GM19035 (cell line): ENCODE data around the gene PHYKPL.

Experiments used
- ATAC-seq: cut with Tn5 transposase; IDR thresholded peaks from one replicate; pipeline ENCODE4 v1.9.1; 2021; ENCODE audit not compliant: unreplicated experiment

PHYKPL gene

DNA sequence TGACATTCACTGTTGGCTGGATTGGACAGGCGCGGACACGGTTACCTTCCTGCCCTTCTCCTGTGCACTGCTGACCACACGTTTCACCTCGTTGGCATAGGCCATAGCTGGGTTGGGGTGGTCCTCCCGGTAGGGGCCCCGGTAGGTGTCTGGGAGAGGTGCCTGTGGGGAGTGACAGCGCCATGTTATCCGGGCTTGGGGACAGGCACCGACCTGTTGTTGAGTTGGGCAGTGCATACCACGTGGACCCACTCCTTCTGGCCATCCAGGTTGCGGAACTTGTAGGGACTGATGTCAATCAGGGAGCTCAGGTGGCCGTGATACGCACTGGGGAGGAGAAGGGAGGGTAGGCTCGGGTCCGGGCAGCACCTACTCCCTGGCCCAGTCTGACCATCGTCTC lies 8.2 kb downstream of the PHYKPL start:
- no peak for ATAC-seq

DNA sequence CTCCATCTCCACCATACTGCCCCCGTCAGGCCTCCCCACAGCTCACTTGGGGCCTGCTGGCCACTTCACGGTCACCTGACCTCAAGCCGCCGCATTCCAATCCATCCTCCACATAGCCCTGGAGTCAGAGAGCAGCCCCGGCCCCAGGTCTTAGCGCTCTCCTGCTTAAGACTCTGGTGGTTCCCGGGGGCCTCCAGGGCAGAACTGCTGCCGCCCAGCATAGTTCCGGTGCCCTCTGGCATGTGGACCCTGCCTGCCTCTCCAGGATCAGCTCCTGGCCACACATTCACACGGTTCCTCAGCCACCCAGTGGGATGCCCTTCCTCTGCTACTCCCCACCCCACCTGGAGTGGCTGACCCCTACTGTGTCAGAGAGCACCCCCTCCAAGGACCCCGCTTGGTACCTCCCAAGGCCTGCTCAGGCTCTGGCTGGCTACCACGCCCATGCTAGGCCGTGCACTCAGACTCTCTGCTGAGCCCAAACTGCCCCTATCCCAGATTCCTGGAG lies 8.7 kb downstream of the PHYKPL start:
- ATAC-seq: no peak

DNA sequence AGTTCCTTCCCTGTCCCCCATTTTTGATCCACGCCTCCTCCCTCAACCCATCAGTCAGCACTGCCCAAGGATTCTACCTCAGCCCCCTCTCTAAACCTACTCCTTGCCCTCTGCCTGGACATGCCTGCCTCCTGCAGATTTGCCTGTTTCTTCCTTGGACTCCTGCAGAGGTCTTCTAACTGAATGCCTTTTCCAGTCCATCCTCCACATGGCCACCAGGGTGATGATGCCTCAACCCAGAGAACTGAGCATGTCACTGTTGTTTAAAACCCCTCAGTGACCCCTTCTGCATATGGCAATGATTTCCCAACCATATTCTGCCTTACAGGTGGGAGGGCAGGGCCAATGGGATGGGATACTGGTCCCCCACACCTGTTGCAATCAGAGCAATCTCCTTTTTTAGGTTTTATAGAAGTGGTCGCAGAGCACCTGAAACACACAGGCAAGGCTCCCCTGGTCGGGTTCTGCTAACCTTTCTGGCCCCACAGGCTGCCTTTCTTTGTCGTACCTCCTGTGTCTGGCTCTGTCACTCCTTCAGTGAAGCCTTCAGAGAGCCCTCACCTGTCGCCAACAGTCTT lies 9.3 kb downstream of the PHYKPL start:
- ATAC-seq: no peak

DNA sequence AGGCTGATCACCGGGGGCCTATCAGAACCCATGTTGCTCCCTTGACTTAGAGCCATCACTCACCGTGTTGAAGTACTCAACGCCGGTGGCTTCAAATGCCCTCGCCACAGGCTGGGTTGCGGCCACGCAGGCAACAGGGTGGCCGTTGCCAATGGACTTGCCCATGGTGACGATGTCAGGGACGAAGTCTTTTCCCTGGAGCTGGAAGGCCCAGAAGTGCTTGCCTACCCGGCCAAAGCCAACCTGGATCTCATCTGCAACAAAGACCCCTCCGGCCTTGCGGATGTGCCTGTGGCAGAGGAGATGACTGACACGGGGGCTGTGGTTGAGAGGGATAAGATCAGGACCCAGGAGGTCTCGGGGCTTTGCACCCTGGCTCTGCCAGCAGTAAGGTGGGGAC lies 10.3 kb downstream of the PHYKPL start:
- ATAC-seq: no peak

DNA sequence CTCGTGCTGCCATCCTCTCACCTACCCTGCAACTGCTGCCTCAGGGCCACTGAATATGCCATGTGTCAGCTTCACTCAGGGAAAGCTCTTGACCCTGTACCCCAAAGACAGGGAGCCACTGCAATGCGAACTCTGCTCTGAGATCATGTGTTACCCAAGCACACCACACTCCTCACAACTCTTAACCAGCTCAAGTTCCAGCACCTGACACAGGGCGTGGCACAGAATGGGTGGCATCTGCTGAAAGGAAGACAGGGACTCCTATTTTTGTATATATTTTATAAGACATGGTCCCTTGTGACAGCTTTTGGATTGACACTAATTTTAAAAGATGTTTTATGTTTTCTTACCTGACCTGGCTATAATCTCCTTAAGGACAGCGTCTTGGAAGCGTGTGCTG lies 10.7 kb downstream of the PHYKPL start:
- ATAC-seq: no peak

DNA sequence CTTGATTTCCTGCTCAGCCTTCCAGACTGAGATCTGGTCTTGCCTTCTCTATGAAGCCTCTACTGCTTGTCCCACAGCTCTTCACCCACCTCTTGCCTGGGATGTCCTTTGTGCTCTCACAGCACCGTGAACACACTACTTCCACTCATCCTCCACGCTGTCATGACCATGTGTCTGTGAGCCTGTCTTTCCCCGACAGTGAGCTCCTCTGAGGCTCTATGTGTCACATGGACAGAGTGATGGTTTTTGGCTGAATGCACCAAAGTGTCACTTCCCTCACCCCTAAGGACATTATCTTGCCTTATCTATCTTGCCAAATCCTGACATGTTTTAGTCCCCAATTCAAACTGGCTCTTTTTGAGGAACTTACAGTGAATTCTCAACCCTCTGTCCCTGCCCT lies 11.3 kb downstream of the PHYKPL start:
- ATAC-seq: no peak

DNA sequence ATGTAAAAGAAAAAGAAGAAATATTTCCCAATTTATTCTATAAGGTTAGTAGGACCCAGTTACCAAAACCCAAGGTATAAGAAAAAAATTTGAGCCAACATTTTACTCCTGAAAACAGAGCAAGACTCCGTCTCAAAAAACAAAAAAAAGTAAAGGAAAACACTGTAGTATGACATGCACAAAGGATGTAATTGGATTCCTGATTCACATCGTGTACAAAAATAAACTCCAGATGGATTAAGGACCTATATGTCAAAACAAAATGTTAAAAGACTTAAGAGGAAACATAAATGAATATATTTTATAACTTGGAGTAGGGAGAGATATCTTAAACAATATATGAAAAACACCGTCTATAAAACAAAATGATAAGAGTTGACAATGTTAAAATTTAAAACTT lies 13.8 kb downstream of the PHYKPL start:
- ATAC-seq: no peak

DNA sequence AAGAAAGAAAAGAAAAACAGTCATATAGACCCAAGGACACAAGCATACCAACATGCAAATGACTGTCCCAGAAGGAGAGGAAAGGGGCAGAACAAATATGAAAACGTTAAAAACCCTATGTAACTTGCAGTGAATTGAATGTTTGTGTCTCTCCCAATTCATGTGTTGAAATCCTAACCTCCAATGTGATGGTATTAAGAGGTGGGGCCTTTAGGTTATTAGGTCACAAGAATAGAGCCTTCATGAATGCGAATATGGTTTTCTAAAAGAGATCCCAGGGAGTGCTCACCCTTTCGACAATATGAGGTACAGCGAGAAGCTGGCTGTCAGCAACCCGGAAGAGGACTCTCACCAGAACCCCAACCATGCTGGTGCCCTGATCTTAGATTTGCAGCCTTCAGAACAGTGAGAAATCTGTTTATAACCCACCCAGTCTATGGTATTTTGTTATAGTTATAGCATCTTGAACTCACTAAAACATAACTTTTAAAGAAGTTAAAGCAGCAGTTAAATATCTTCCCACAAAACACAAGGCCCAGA lies 14.3 kb downstream of the PHYKPL start:
- no peak for ATAC-seq

DNA sequence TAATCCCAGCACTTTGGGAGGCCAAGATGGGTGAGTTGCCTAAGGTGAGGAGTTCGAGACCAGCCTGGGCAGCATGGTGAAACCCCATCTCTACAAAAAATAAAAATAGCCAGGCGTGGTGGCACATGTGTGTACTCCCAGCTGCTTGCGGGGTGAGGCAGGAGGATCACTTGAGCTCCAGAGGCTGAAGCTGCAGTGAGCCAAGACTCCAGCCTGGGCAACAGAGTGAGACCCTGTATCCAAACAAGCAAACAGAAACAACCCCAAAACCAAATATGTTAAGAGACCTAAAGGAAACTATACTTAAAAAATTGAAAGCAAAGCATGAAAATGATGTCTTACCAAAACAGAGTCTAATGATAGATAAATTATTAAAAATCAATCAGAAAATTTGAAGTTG lies 15.8 kb downstream of the PHYKPL start:
- no peak for ATAC-seq

DNA sequence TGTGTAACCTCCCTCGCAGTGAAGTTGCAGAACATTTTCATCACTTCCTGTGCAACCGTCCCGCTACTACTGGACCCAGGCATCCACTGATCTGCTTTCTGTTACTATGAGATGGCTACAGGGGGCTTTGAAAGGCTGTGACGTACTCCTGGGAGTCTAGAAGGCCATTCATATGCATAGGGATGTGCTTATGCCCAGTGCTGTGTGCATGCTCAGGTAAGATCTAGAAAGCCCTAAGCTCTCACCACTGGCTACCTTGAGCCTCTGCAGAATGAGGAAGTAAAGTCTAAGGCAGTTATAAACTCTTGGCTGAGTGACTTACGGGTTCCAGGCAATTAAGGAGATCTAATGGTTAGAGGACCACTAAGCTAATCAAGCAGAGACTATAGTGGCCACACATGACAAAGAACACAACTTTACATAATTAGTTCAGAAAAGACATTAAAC lies 16.5 kb downstream of the PHYKPL start:
- ATAC-seq: no peak

DNA sequence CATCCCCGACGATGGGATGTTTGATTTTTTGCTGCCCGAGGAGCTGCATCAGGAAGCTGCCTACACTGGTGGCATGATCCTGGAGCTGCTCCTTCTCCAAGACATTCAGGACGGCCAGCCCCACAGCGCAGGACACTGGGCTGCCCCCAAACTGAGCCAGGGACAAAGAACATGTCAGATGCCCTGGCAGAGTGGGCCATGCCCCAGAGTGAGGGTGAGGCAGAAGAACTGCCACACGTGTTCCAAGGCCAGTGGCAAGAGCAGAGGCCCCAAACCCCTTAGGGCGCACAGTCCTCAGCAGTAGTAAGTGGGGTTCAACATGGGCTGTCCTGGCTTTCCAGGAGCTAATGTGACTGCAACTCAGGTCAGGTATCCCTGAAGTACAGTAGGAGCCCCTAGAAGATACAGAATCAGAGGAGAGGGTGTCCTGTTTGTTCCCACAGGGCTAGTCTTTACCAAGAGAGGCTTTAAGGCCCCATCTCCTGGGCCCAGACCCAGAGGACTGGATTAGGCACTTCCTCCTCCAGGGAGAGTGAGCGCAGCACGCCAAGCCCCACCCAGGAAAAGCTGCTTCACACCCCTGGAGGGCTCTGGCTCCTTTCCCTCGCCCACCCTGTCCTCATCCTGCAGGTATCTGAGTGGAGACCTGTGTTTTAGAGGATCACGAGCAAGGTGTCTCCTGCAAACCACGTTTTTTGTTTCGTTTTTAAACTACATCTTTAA lies 17.2 kb downstream of the PHYKPL start:
- no peak for ATAC-seq

DNA sequence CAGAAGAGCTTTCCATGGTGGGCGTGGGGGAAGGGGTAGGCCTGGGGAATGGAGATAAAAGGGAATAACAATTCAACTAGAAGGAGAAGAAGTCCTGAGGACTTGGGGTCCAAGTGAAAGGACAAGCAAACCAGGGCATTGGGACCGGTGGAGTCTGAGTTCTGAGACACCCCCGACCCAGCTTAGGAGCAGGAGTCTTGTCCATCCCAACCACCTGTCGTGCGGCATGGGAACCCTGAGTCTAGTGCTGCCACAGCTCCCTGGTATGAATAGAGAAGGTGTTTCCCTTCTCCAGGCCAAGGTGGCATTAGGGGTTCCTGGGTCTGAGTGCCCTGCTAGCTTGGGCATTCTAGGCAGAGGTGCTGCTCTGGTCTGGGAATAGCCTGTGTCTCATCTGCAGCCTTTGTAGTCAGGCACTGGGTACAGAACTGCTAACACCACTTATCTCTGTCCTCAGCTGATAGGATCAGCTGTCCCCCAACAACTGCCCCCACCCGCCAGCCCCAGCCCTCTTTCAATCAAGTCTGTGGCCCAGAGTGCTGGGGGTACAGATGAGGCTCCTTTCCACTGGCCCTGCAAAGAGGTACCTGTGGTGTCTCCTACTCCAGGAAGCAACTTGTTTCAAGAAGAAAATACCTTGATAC lies 18.3 kb downstream of the PHYKPL start:
- ATAC-seq: no peak

DNA sequence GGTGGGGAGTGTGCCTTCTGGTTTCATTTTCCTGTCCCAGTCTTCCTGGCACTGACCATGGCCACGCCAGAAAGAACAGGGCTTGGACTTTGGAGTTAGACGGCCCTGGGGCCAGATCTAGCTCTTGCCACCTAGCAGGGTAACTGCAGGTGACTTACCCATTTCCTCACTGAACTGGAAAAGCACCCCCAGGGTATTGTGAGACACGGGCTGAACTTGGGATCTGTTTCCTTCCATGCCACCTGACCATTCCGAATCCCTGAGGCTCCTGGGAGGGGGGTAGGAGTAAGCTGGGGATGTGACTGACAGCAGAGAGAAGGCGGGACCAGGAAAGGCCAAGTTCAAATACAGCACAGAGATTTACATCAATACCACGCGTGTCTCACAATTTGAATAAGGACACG lies 18.9 kb downstream of the PHYKPL start:
- ATAC-seq: no peak

DNA sequence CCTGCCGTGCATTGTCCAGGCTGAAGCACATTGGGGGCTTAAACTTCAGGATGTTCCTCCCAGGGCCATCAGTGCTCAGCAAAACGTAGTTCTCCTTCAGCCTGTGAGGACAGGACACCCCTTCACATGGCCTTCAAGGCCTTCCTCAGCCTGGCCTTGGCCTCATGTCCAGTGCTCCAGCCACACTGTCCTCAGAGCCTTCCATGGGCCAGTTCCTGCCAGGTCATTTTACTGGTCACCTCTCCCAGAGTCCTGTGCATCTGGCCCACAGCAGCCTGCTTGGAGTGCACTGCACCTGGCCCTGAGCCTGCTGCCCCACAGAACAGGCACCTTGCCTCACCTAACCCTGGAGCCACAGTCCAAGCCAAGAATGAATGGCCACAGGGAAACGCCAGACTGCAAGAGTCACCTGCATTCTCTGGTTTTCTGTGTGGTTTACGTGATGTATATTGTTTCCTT lies 19.6 kb downstream of the PHYKPL start:
- ATAC-seq: no peak

DNA sequence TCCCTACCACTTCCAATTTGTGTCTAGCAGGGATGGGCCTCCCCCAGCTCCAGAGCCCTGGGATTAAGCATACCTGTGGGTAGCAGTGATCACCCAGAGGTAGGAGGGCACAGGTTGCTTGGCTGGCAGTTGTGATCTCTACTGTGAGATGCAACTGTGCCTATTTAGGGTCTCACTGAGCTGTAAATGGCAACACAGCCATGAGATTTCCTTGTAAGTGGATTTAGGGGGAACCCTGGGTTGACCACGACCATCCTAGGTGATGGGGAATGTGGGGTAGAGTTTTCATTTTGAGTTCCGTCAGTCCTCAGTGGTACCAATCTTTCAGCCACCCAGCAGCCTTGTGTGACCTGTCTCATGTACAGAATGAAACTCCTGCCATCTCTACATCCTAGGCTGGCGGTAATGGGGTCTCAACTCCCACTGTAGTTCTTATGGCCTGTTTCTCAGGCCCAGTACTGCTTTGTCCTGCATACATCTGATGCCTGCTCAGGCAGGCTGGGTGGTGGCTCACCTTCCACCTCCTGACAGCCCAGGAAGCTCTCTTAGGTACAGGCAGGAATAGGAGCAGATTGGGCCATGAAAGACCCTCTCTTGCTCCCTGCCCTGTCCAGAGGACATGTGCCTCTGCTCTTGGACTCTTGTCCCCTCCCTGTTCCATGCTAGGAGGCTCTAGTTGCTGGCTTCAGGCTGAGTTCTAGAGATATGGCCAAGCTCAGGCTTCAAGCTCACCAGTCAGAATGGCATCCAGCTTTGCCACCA lies 20.2 kb downstream of the PHYKPL start:
- ATAC-seq: no peak

DNA sequence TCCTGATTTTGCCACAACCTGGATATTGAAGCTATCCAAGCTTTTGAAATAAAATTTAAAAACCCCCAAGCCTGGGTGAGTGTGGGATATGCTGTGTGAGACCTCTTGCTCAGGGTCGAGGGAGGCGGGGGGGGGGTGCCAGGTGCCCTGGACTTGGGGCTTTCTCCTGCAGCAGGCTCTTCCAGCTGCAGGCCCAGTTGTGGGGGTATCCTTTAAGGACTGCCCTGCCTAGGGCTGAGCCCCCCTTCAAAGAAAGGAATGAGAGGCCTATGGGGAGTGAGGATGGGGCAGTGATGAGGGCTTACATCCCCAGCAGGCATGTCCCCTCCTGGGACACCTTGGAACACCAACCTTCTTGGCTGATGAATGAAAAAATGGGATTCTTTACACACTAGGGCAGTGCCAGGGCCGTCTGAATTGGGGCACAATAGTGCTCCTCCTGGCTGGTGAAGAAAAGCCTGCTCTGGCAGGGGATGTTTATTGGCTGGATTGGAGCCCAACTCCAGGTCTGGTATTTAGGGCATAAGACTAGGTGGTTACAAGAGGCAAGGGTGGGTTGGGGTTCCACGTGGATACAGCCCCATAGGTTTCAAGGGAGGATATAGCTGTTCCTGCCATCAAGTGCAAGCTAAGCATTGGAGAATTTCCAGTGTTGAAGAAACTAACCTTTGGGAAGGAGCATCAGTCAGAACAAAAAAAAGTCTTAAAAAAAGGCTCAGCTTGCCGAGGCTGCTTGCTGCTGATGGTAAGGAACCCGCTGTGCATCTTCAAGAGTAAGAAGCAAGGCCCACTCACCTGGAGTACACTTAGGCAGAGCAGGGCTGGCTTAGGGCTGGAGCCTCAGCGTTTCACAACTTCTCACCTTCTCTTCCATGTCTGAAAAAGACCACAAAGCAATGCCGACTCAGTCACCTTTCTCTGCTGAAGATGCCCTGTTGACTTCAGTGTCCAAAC lies 21.2 kb downstream of the PHYKPL start:
- ATAC-seq: no peak

DNA sequence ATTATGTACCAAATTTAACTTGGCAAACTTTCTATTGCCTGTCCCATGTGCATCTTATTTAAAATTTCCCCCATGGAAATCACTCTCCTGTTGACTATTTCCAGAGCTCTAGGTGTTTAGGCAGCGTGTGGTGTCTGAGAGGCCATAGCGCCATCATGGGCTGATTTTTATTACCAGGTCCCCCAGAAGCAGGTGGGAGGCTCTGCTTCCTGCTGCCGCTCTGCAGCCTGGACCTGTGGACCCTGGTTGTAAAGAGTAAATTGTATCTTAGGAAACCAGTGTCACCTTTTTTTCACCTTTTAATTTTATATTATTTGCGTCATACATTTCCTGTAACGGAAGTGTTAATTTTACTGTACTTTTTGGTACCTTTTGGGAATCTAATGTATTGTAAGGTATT lies 21.9 kb downstream of the PHYKPL start:
- no peak for ATAC-seq

DNA sequence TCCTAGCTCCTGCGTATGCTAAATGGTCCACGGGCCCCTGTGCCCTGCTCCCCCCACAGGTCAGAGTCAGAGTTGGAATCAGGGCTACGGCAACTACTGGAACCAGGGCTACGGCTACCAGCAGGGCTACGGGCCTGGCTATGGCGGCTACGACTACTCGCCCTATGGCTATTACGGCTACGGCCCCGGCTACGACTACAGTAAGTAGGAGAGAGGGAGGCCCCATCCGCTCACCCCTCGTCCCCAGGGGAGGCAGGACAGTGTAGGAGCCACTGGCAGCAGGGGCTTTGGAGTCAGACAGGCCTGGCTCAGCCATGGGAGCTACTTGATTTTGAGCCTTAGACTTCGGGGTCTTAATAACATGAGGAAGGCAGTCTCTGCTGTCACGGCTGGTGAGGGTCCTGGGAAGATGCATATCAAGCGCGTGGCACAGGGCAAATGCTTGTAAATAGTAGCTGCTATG lies 22.5 kb downstream of the PHYKPL start:
- ATAC-seq: no peak

DNA sequence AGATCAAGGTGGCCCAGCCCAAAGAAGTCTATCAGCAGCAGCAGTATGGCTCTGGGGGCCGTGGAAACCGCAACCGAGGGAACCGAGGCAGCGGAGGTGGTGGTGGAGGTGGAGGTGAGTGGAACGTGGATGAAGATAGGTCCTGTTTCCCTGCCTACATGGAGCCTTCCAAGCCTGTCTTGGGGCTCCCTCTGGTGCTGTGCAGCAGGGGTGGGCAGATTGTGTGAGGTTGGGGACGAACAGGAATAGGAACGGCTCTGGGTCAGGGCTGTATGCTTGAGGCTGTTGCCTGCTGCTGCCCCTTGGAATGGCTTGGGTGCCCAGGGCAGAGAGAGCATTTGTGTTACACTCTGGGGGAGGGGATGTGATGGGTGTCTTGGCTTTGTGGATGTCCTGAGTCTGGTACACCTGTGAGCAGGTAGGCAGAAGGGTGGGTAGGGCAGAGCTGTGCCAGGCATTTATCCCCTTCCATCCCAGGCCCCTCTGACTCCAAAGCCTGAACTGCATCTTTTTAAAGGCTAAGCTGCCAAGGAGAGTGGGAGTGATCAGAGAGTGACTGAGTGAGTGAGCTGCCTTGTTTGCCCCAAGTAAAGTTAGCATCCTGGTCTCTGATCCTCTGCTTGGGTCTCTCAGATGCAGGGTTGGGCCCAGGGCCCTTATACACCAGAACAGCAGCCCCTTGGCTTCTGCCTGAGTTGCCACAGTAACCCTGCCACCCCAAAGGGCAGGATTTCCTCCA lies 23.1 kb downstream of the PHYKPL start:
- no peak for ATAC-seq
